Fibroblast of the aortic adventitia (primary cell): ENCODE results near the gene ENTPD3. TPM values are rescaled to one million over a fixed set of nuclear protein-coding genes. Genes with fewer than 3 reads are reported as not detected.

Experiments used
- DNase-seq: peaks from one replicate; pipeline ENCODE4 v3.0.0-alpha.2; 2010; ENCODE audit warnings: low read depth
- H3K4me3 ChIP-seq: 2 replicates; pipeline ENCODE4 v1.5.1; 2011; ENCODE audit warnings: low read depth, mild to moderate bottlenecking, control low read depth, low read length, moderate library complexity
- total RNA-seq: library from RNA; depleted of rRNA; stranded (reverse); fragments of >200 nt; gene quantifications from 2 replicates; pipeline ENCODE4 v1.2.3, GENCODE V29; 2012; ENCODE audit warnings: low replicate concordance
- TF ChIP-seq, protein P1 (sequence below): IDR thresholded peaks from 2 replicates; pipeline ENCODE4 v1.5.1; 2011; ENCODE audit warnings: mild to moderate bottlenecking, low read length, control low read depth, inconsistent platforms; ENCODE audit not compliant: insufficient read depth

ENTPD3 gene
- total RNA-seq, 1 donor = 0.36 TPM

DNA sequence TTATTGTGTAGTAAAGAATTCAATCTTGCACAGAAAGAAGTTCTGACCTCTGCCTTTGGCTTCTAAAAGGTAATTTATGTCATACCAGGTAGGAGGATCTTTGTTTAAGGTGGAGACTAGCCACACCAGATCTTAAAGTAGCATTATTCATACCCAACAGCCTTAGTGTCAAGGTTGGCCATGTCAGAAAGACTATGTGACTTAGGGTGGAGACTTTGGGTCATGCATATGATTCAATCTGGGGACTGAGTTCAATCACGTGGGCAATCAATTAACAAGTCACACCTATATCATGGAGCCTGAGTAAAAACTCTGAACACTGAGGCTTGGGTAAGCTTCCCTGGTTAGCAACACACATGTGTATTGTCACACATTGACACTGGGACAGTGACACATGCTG is 28.5 kb upstream of the ENTPD3 start:
- TF ChIP-seq, protein P1, sequence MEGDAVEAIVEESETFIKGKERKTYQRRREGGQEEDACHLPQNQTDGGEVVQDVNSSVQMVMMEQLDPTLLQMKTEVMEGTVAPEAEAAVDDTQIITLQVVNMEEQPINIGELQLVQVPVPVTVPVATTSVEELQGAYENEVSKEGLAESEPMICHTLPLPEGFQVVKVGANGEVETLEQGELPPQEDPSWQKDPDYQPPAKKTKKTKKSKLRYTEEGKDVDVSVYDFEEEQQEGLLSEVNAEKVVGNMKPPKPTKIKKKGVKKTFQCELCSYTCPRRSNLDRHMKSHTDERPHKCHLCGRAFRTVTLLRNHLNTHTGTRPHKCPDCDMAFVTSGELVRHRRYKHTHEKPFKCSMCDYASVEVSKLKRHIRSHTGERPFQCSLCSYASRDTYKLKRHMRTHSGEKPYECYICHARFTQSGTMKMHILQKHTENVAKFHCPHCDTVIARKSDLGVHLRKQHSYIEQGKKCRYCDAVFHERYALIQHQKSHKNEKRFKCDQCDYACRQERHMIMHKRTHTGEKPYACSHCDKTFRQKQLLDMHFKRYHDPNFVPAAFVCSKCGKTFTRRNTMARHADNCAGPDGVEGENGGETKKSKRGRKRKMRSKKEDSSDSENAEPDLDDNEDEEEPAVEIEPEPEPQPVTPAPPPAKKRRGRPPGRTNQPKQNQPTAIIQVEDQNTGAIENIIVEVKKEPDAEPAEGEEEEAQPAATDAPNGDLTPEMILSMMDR = no peak
- H3K4me3 ChIP-seq = no peak overlapping the region
- no peak for DNase-seq

DNA sequence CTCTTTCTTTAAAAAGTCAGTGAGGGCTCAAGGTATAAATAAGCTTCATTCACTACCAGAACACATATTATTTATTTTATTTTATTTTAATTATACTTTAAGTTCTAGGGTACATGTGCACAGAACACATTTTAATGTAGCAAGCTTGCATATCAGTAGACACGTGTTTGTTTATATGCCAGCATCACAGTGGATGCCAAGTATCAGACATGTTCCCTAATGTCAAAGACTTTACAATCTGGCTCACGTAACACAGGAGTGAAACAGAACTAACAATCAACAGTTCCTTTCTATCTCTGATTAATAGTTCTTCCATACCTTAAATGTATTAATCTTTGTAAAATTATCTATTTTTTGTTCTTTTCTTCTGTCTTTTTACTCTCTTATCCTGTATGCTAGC is 23.3 kb upstream of the ENTPD3 start:
- TF ChIP-seq, protein P1 = no peak
- H3K4me3 ChIP-seq = no peak overlapping the region
- no peak for DNase-seq

DNA sequence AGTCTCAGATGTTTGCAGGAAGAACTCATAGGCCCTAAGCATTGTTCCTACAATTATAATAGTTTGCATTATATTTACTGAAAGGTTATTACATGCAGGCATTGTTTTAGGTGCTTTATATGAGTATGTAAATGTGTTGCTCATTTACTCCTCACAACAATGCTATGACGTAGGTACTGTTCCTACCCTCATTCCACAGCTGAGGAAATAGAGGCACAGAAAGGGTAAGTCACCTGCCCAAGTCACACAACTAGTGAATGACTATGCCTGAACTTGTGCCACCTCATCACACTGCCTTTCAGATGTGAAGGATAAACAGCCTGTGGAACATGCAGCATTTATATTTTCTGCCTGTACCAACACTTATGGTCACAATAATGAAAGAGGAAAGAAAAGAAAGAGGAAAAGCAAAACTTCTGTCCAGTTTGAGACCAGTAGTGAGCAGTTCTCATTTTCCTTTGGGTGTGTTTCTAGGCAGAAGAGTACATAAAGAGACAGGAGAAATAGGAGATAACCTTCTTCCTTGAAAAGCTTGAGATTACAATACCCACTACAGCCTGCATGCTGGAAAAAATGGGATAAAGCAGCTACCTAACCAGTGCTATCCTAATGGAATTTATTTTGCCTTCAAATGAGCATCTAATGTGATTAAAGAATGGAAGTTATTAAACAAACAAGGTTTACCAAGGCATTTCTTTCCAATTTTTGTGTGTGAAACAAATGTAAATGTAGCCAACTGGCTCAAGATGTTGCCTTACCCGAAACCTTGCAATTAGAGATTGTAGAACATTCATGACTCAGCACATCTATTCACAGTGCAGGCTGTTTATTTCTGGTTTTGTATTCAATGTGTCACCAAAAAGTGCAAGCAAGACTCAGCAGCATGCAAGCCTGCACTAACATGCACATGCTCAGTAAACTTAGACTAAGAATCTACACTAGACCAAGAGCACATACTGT is 20.5 kb upstream of the ENTPD3 start:
- TF ChIP-seq, protein P1 = no peak
- peak; percentile 33 for DNase-seq

DNA sequence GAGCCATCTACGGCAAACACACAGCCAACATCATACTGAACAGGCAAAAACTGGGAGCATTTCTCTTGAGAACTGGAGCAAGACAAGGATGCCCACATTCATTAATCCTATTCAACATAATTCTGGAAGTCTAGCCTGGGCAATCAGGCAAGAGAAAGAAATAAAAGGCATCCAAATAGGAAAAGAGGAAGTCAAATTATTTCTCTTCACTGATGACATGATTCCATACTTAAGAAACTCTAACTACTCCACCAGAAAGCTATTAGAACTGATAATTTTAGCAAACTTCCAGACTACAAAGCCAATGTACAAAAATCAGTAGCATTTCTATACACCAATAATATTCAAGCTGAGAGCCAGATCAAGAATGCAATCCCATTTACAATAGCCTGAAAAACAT is 17.3 kb upstream of the ENTPD3 start:
- H3K4me3 ChIP-seq = no peak overlapping the region
- DNase-seq = no peak
- TF ChIP-seq, protein P1 = no peak

More for the DNA sequence above, 20.5 kb upstream of the ENTPD3 start:
- no peak overlapping the region for H3K4me3 ChIP-seq

DNA sequence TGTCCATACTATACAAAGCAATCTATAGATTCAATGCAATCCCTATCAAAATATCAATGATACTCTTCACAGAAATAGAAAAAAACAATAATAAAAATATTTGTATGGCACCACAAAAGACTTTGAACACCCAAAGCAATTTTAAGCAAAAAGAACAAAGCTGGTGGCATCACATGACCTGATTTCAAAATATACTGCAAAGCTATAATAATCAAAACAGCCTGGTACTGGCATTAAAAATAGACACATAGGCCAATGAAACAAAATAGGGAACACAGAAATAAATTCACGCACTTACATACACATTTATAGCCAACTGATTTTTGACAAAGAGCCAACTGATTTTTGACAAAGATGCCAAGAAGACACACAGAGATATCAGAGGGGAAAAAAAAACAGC is 9.2 kb upstream of the ENTPD3 start:
- TF ChIP-seq, protein P1 = no peak
- DNase-seq = no peak
- no peak overlapping the region for H3K4me3 ChIP-seq

DNA sequence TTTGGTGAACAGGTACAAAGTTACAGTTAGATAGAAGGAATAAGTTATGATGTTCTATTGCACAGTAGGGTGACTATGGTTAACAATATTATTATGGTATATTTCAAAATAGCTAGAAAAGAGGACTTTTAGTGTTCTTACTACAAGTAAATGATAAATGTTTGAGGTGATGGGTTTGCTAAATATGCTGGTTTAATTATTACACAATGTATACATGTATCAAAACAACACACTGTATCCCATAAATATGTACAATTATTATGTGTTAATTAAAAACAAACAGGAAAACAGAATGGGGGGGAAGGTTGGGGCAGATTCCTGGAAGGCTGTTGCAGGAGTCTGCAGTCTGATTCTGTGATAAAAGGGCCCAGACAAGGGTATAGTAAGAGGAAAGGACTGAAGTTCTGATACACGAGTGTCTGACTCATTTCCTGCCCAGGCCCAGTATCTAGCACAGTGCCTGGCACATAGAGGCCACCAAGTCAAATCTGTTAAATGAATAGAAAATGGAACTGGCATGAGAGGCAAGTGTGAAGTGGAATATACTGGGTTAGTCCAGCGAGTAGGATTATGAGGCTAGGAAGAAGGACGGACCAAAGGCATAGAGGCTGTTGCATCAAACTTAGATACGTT is 7.2 kb upstream of the ENTPD3 start:
- no peak for DNase-seq
- TF ChIP-seq, protein P1 = no peak
- H3K4me3 ChIP-seq = no peak overlapping the region
